SK-N-MC (cell line): ENCODE results near the gene GFRA1.
"Not testable (repeated sequence)": the region's sequence is repeated elsewhere in the genome, so short reads cannot be mapped to it uniquely, and the experiment has no call there.

Experiments
- DNase-seq: peaks from one replicate; pipeline ENCODE4 v3.0.0-alpha.2; 2011; ENCODE audit warnings: low read depth, low spot score
- H3K27ac ChIP-seq: fragments of 200-600 bp; sonication (generic); 2 replicates; pipeline ENCODE4 v1.5.1; 2016; ENCODE audit warnings: mixed run types
- H3K36me3 ChIP-seq: fragments of 200-600 bp; sonication (generic); 2 replicates; pipeline ENCODE4 v1.6.1; 2017; ENCODE audit warnings: antibody characterized with exemption, low read length, mixed read lengths; ENCODE audit not compliant: insufficient read depth
- H3K4me3 ChIP-seq: fragments of 200-600 bp; sonication (generic); 2 replicates; pipeline ENCODE4 v1.5.1; 2016
- H3K9ac ChIP-seq: fragments of 200-600 bp; sonication (generic); 2 replicates; pipeline ENCODE4 v1.8.0; 2017; ENCODE audit warnings: mixed run types, mixed read lengths; ENCODE audit not compliant: insufficient read length
- H3K9me3 ChIP-seq: fragments of 200-600 bp; sonication (generic); 2 replicates; pipeline ENCODE4 v1.6.1; 2017; ENCODE audit warnings: low read depth, mild to moderate bottlenecking, antibody characterized with exemption, low read length, moderate library complexity, mixed read lengths
- EZH2 ChIP-seq: fragments of 200-600 bp; sonication (generic); IDR thresholded peaks from one replicate; pipeline ENCODE4 v1.6.1; 2017; ENCODE audit warnings: antibody characterized with exemption
- FOXP2 ChIP-seq: optimal IDR thresholded peaks from 2 replicates; pipeline ENCODE3; 2011; ENCODE audit warnings: mild to moderate bottlenecking, moderate library complexity; ENCODE audit not compliant: insufficient read depth; ENCODE audit errors: extremely low read length, control extremely low read depth
- POLR2AphosphoS5 ChIP-seq: IDR thresholded peaks from 2 replicates; pipeline ENCODE4 v1.6.1; 2012; ENCODE audit warnings: mild to moderate bottlenecking, low read depth, low read length, borderline replicate concordance

The GFRA1 gene

GRCh38 chr10:116056445-116057293 lies 216.3 kb downstream of the GFRA1 start:
- TF ChIP-seq EZH2 = no peak
- TF ChIP-seq POLR2AphosphoS5 = no peak
- no peak for TF ChIP-seq FOXP2
- Histone ChIP-seq H3K36me3 (no peaks in the 10 kb centered on the region), H3K9me3 (no peaks in the 10 kb centered on the region), H3K9ac (no peak overlapping the region), H3K4me3 (no peak overlapping the region), H3K27ac (no peak overlapping the region)
- no peak for DNase-seq

- no peak for DNase-seq
- Histone ChIP-seq H3K36me3 (no peaks in the 10 kb centered on the region), H3K9me3 (no peaks in the 10 kb centered on the region), H3K9ac (no peak overlapping the region), H3K27ac (no peak overlapping the region), H3K4me3 (no peak overlapping the region)
- TF ChIP-seq POLR2AphosphoS5 = no peak
- no peak for TF ChIP-seq FOXP2
- TF ChIP-seq EZH2 = no peak
These were observed 217.1 kb downstream of the GFRA1 start for GRCh38 chr10:116055917-116056252.

- no peak overlapping the region for H3K9ac ChIP-seq
- no peaks in the 10 kb centered on the region for H3K36me3 ChIP-seq
- TF ChIP-seq POLR2AphosphoS5 (no peak), FOXP2 (no peak), EZH2 (no peak)
- H3K27ac ChIP-seq = no peak overlapping the region
- no peak for DNase-seq
- H3K4me3 ChIP-seq = no peak overlapping the region
- no peaks in the 10 kb centered on the region for H3K9me3 ChIP-seq
These were observed 217.6 kb downstream of the GFRA1 start for GRCh38 chr10:116055252-116055916.

- Histone ChIP-seq H3K4me3 (no peak overlapping the region), H3K9me3 (no peaks in the 10 kb centered on the region), H3K27ac (no peak overlapping the region), H3K9ac (no peak overlapping the region), H3K36me3 (no peaks in the 10 kb centered on the region)
- no peak for DNase-seq
- TF ChIP-seq POLR2AphosphoS5 (no peak), FOXP2 (no peak), EZH2 (no peak)
These were observed 219.1 kb downstream of the GFRA1 start for GRCh38 chr10:116053910-116054309.

GRCh38 chr10:116053009-116053730 lies 219.8 kb downstream of the GFRA1 start:
- DNase-seq, H3K4me3 ChIP-seq, H3K27ac ChIP-seq, H3K9me3 ChIP-seq, H3K9ac ChIP-seq, H3K36me3 ChIP-seq: not testable (repeated sequence)

- not testable (repeated sequence) for H3K9ac ChIP-seq, H3K27ac ChIP-seq, H3K36me3 ChIP-seq, DNase-seq, H3K4me3 ChIP-seq, H3K9me3 ChIP-seq
These were observed 220.5 kb downstream of the GFRA1 start for GRCh38 chr10:116052522-116052921.

GRCh38 chr10:116049974-116050304 lies 223.1 kb downstream of the GFRA1 start:
- Histone ChIP-seq H3K9ac (no peak overlapping the region), H3K4me3 (no peak overlapping the region), H3K36me3 (no peaks in the 10 kb centered on the region), H3K9me3 (no peaks in the 10 kb centered on the region), H3K27ac (no peak overlapping the region)
- DNase-seq = no peak
- TF ChIP-seq EZH2 = no peak
- TF ChIP-seq FOXP2 = no peak
- TF ChIP-seq POLR2AphosphoS5 = no peak

GRCh38 chr10:116049158-116049973 lies 223.6 kb downstream of the GFRA1 start:
- no peak for DNase-seq
- Histone ChIP-seq H3K27ac (no peak overlapping the region), H3K4me3 (no peak overlapping the region), H3K9ac (no peak overlapping the region), H3K36me3 (no peaks in the 10 kb centered on the region), H3K9me3 (no peaks in the 10 kb centered on the region)
- TF ChIP-seq POLR2AphosphoS5 (no peak), FOXP2 (no peak), EZH2 (no peak)
